ENCODE data around the gene PCDH15.

- no peak for TF ChIP-seq CTCF (IDR thresholded peaks at IDR 0.05; ENCODE audit: insufficient read depth, low read length, poor library complexity, severe bottlenecking)
- no peak for TF ChIP-seq EZH2phosphoT487 (conservative IDR thresholded peaks at IDR 0.05; ENCODE audit: low read length)
These were observed 740.5 kb downstream of the PCDH15 start for GRCh38 chr10:54060572-54060971.
